CD4-positive, alpha-beta memory T cell (primary cell): ENCODE results near the gene STEAP1B. TPM values are rescaled to one million over a fixed set of nuclear protein-coding genes. Genes with fewer than 3 reads are reported as not detected.

Source experiments
- CTCF ChIA-PET: fragments of 350-600 bp; sonication (Branson Sonifier 250); formaldehyde crosslinking; loops from one replicate; lab custom pipeline; 2021; ENCODE audit warnings: inconsistent platforms; ENCODE audit not compliant: partially characterized antibody; lab: Charles Lee
- POLR2A ChIA-PET: fragments of 350-600 bp; sonication (Branson Sonifier 250); formaldehyde crosslinking; loops from one replicate; lab custom pipeline; 2021; ENCODE audit not compliant: partially characterized antibody; lab: Charles Lee
- DNase-seq, 5 donors: peaks; one replicate each; pipeline versions ENCODE4 v3.0.0 to v3.0.0-alpha.2; 2020 to 2022; ENCODE audit warnings: mixed read lengths in 1 of 5
- H3K27ac ChIP-seq: one replicate; pipeline ENCODE4 v1.7.0; 2013; ENCODE audit warnings: low read depth, low read length
- H3K27me3 ChIP-seq: 2 replicates; pipeline ENCODE4 v1.7.0; 2013; ENCODE audit warnings: mild to moderate bottlenecking, low read length, moderate library complexity; ENCODE audit not compliant: insufficient read depth
- H3K36me3 ChIP-seq: 2 replicates; pipeline ENCODE4 v1.7.0; 2013; ENCODE audit warnings: mild to moderate bottlenecking, low read length, moderate library complexity; ENCODE audit not compliant: insufficient read depth
- H3K4me1 ChIP-seq: 2 replicates; pipeline ENCODE4 v1.7.0; 2013; ENCODE audit warnings: mild to moderate bottlenecking, low read length, moderate library complexity; ENCODE audit not compliant: insufficient read depth
- H3K4me3 ChIP-seq, 2 donors: one replicate each; pipeline ENCODE4 v1.7.0; 2013; ENCODE audit warnings: low read length in 2 of 2, mild to moderate bottlenecking in 1 of 2
- H3K9me3 ChIP-seq, 2 donors: one replicate each; pipeline ENCODE4 v1.7.0; 2013; ENCODE audit warnings: low read length in 2 of 2, control low read depth in 1 of 2; ENCODE audit not compliant: control insufficient read depth in 1 of 2
- H3K27ac Mint-ChIP-seq, 7 donors: one replicate each; pipeline ENCODE4 v1.8.0; 2020 to 2021; ENCODE audit warnings: mixed read lengths in 7 of 7, mild to moderate bottlenecking in 6 of 7, inconsistent platforms in 3 of 7, moderate library complexity in 3 of 7
- H3K27me3 Mint-ChIP-seq, 2 donors: one replicate each; pipeline ENCODE4 v1.8.0; 2020 to 2021; ENCODE audit warnings: mixed read lengths in 2 of 2
- H3K36me3 Mint-ChIP-seq, 2 donors: one replicate each; pipeline ENCODE4 v1.8.0; 2020 to 2021; ENCODE audit warnings: mixed read lengths in 2 of 2, inconsistent platforms in 1 of 2, mild to moderate bottlenecking in 1 of 2
- H3K4me1 Mint-ChIP-seq, 4 donors: one replicate each; pipeline ENCODE4 v1.8.0; 2020 to 2021; ENCODE audit warnings: mixed read lengths in 4 of 4, mild to moderate bottlenecking in 1 of 4
- H3K4me3 Mint-ChIP-seq, 8 donors: one replicate each; pipeline ENCODE4 v1.8.0; 2020 to 2021; ENCODE audit warnings: mixed read lengths in 8 of 8, mild to moderate bottlenecking in 7 of 8, moderate library complexity in 6 of 8, inconsistent platforms in 3 of 8
- H3K9me3 Mint-ChIP-seq, 8 donors: one replicate each; pipeline ENCODE4 v1.8.0; 2020 to 2021; ENCODE audit warnings: mixed read lengths in 8 of 8, mild to moderate bottlenecking in 5 of 8, inconsistent platforms in 3 of 8, moderate library complexity in 1 of 8
- intact Hi-C: fragments of 100-400 bp; cut with micrococcal nuclease; formaldehyde crosslinking; loops from one replicate; pipeline ENCODE4 v1.15.1; 2023
- polyA plus RNA-seq, 2 donors: library from polyadenylated mRNA; unstranded; fragments of 300-500 nt; fragmentation: Illumina TruSeq; gene quantifications; one replicate each; pipeline ENCODE4 v1.2.3, GENCODE V29; 2021
- total RNA-seq, 2 experiments: library from RNA; stranded (reverse); gene quantifications; one replicate each; pipeline ENCODE4 v1.2.3, GENCODE V29; 2021

The STEAP1B gene
- total and polyA plus RNA-seq, 4 experiments from 2014 or later: not detected

- Histone ChIP-seq H3K4me3 (no peak overlapping the region), H3K27ac (no peak overlapping the region), H3K36me3 (no peaks in the 10 kb centered on the region), H3K9me3 (no peaks in the 10 kb centered on the region), H3K27me3 (no peaks in the 10 kb centered on the region), H3K4me1 (no peaks in the 10 kb centered on the region)
- Mint-ChIP-seq H3K4me3 (no peak overlapping the region), H3K4me1 (peaks cover 0 to 10% (median 4%) of the 10 kb centered on the region in 4 donors), H3K27ac (no peak overlapping the region), H3K27me3 (peaks cover 3 to 13% of the 10 kb centered on the region in 2 donors), H3K9me3 (no peaks in the 10 kb centered on the region), H3K36me3 (no peaks in the 10 kb centered on the region)
- POLR2A ChIA-PET: no interaction called here
- DNase-seq: no peak
- intact Hi-C loops: no loop called here
- CTCF ChIA-PET: no interaction called here
Observed at GRCh38 chr7:22445853-22446252, 54.1 kb downstream of the STEAP1B start.

- no peak overlapping the region for H3K27ac Mint-ChIP-seq
Observed at GRCh38 chr7:22445140-22445743, 54.7 kb downstream of the STEAP1B start.

GRCh38 chr7:22444181-22444971 lies 55.6 kb downstream of the STEAP1B start:
- H3K36me3 Mint-ChIP-seq: no peaks in the 10 kb centered on the region
- Histone ChIP-seq H3K9me3 (no peaks in the 10 kb centered on the region), H3K27ac (no peak overlapping the region), H3K4me3 (no peak overlapping the region), H3K27me3 (no peaks in the 10 kb centered on the region), H3K4me1 (no peaks in the 10 kb centered on the region), H3K36me3 (no peaks in the 10 kb centered on the region)
- ChIA-PET CTCF (no interaction called here), POLR2A (no interaction called here)
- H3K4me3 Mint-ChIP-seq: no peak overlapping the region
- intact Hi-C loops: no loop called here
- peaks cover 0 to 10% (median 4%) of the 10 kb centered on the region in 4 donors for H3K4me1 Mint-ChIP-seq
- no peak overlapping the region for H3K27ac Mint-ChIP-seq
- H3K9me3 Mint-ChIP-seq: no peaks in the 10 kb centered on the region
- DNase-seq: no peak
- H3K27me3 Mint-ChIP-seq: peaks cover 3 to 13% of the 10 kb centered on the region in 2 donors

More at GRCh38 chr7:22445140-22445743, 54.7 kb downstream of the STEAP1B start:
- ChIA-PET POLR2A (no interaction called here), CTCF (no interaction called here)
- Histone ChIP-seq H3K27me3 (no peaks in the 10 kb centered on the region), H3K4me1 (no peaks in the 10 kb centered on the region), H3K36me3 (no peaks in the 10 kb centered on the region), H3K9me3 (no peaks in the 10 kb centered on the region), H3K27ac (no peak overlapping the region), H3K4me3 (no peak overlapping the region)
- Mint-ChIP-seq H3K36me3 (no peaks in the 10 kb centered on the region), H3K9me3 (no peaks in the 10 kb centered on the region), H3K27me3 (peaks cover 3 to 13% of the 10 kb centered on the region in 2 donors), H3K4me3 (no peak overlapping the region), H3K4me1 (peaks cover 0 to 10% (median 4%) of the 10 kb centered on the region in 4 donors)
- intact Hi-C loops: no loop called here
- no peak for DNase-seq

- Mint-ChIP-seq H3K27me3 (peaks cover 3 to 13% of the 10 kb centered on the region in 2 donors), H3K9me3 (no peaks in the 10 kb centered on the region), H3K4me1 (peaks cover 0 to 10% (median 4%) of the 10 kb centered on the region in 4 donors), H3K27ac (no peak overlapping the region), H3K4me3 (no peak overlapping the region), H3K36me3 (no peaks in the 10 kb centered on the region)
- intact Hi-C loops: no loop called here
- Histone ChIP-seq H3K9me3 (no peaks in the 10 kb centered on the region), H3K27ac (no peak overlapping the region), H3K4me1 (no peaks in the 10 kb centered on the region), H3K27me3 (no peaks in the 10 kb centered on the region), H3K4me3 (no peak overlapping the region), H3K36me3 (no peaks in the 10 kb centered on the region)
- ChIA-PET POLR2A (no interaction called here), CTCF (no interaction called here)
- DNase-seq: no peak
Observed at GRCh38 chr7:22443370-22444180, 56.4 kb downstream of the STEAP1B start.

GRCh38 chr7:22442882-22443369 lies 57.1 kb downstream of the STEAP1B start:
- intact Hi-C loops: no loop called here
- H3K36me3 ChIP-seq: no peaks in the 10 kb centered on the region
- Mint-ChIP-seq H3K36me3 (no peaks in the 10 kb centered on the region), H3K27ac (no peak overlapping the region), H3K9me3 (no peaks in the 10 kb centered on the region), H3K4me3 (no peak overlapping the region), H3K4me1 (peaks cover 0 to 10% (median 3%) of the 10 kb centered on the region in 4 donors), H3K27me3 (peaks cover 3 to 15% of the 10 kb centered on the region in 2 donors)
- ChIA-PET POLR2A (no interaction called here), CTCF (no interaction called here)
- DNase-seq: no peak
- no peaks in the 10 kb centered on the region for H3K27me3 ChIP-seq
- no peaks in the 10 kb centered on the region for H3K4me1 ChIP-seq
- no peak overlapping the region for H3K4me3 ChIP-seq
- H3K9me3 ChIP-seq: no peaks in the 10 kb centered on the region
- no peak overlapping the region for H3K27ac ChIP-seq

- H3K27ac Mint-ChIP-seq: no peak overlapping the region
- CTCF ChIA-PET: no interaction called here
- no peak for DNase-seq
- Histone ChIP-seq H3K9me3 (no peaks in the 10 kb centered on the region), H3K4me3 (no peak overlapping the region), H3K4me1 (no peaks in the 10 kb centered on the region), H3K27me3 (no peaks in the 10 kb centered on the region), H3K27ac (no peak overlapping the region), H3K36me3 (no peaks in the 10 kb centered on the region)
- H3K4me3 Mint-ChIP-seq: no peak overlapping the region
- peaks cover 3 to 16% of the 10 kb centered on the region in 2 donors for H3K27me3 Mint-ChIP-seq
- H3K4me1 Mint-ChIP-seq: peaks cover 0 to 10% (median 3%) of the 10 kb centered on the region in 4 donors
- H3K36me3 Mint-ChIP-seq: no peaks in the 10 kb centered on the region
- POLR2A ChIA-PET: no interaction called here
- intact Hi-C loops: no loop called here
- H3K9me3 Mint-ChIP-seq: no peaks in the 10 kb centered on the region
Observed at GRCh38 chr7:22442187-22442881, 57.7 kb downstream of the STEAP1B start.
